Fibroblast of lung (primary cell): ENCODE data around the gene XYLT1. TPM values are rescaled to one million over a fixed set of nuclear protein-coding genes. Genes with fewer than 3 reads are reported as not detected.

Source experiments
- DNase-seq, 2 donors: peaks; one replicate each; pipeline versions ENCODE4 v3.0.0 to v3.0.0-alpha.2; 2010; ENCODE audit warnings: low read depth in 2 of 2
- H2AFZ ChIP-seq: 2 replicates; pipeline ENCODE4 v1.5.1; 2012; ENCODE audit warnings: low read length, control low read depth, inconsistent platforms
- H3K27ac ChIP-seq: 2 replicates; pipeline ENCODE4 v1.5.1; 2011; ENCODE audit warnings: low read length, control low read depth; ENCODE audit not compliant: insufficient read depth
- H3K27me3 ChIP-seq: 2 replicates; pipeline ENCODE4 v1.5.1; 2011; ENCODE audit warnings: mild to moderate bottlenecking, low read length; ENCODE audit not compliant: control insufficient read depth, insufficient read depth
- H3K36me3 ChIP-seq: 2 replicates; pipeline ENCODE4 v1.5.1; 2011; ENCODE audit warnings: low read length; ENCODE audit not compliant: control insufficient read depth, insufficient read depth
- H3K4me1 ChIP-seq: 2 replicates; pipeline ENCODE4 v1.5.1; 2011; ENCODE audit warnings: low read length; ENCODE audit not compliant: control insufficient read depth, insufficient read depth; ENCODE audit errors: extremely low read depth
- H3K4me2 ChIP-seq: 2 replicates; pipeline ENCODE4 v1.5.1; 2011; ENCODE audit warnings: low read length, control low read depth; ENCODE audit not compliant: insufficient read depth; ENCODE audit errors: extremely low read depth
- H3K4me3 ChIP-seq, 4 experiments: fragments of 200-600 bp in 1 of 4; sonication (generic) in 1 of 4; replicated peaks in 1 of 4; 2 replicates each; pipeline ENCODE4 v1.5.1; 2011 to 2016; ENCODE audit warnings: low read length in 4 of 4, low read depth in 3 of 4, mild to moderate bottlenecking in 3 of 4, control low read depth in 2 of 4, inconsistent platforms in 1 of 4, mixed read lengths in 1 of 4; ENCODE audit not compliant: insufficient read depth in 1 of 4; ENCODE audit errors: control extremely low read depth in 1 of 4
- H3K79me2 ChIP-seq: 2 replicates; pipeline ENCODE4 v1.5.1; 2012; ENCODE audit warnings: mild to moderate bottlenecking, low read length, inconsistent platforms; ENCODE audit not compliant: control insufficient read depth, insufficient read depth
- H3K9ac ChIP-seq: 2 replicates; pipeline ENCODE4 v1.5.1; 2011; ENCODE audit warnings: mild to moderate bottlenecking, low read length, control low read depth; ENCODE audit not compliant: insufficient read depth
- H3K9me3 ChIP-seq: 2 replicates; pipeline ENCODE4 v1.5.1; 2012; ENCODE audit warnings: low read depth, low read length; ENCODE audit not compliant: control insufficient read depth, insufficient read depth
- H4K20me1 ChIP-seq: 2 replicates; pipeline ENCODE4 v1.5.1; 2011; ENCODE audit warnings: low read length; ENCODE audit not compliant: control insufficient read depth, insufficient read depth; ENCODE audit errors: extremely low read depth
- CTCF ChIP-seq, 2 donors: IDR thresholded peaks in 1 of 2; conservative IDR thresholded peaks in 1 of 2; 1 replicate in 1 of 2; 2 replicates in 1 of 2; pipeline ENCODE4 v1.5.1; 2011 to 2012; ENCODE audit warnings: low read length in 2 of 2, control low read depth in 1 of 2, inconsistent platforms in 1 of 2, low read depth in 1 of 2, mild to moderate bottlenecking in 1 of 2
- EZH2 ChIP-seq: IDR thresholded peaks from 2 replicates; pipeline ENCODE4 v1.5.1; 2012; ENCODE audit warnings: low read length, control low read depth, mild to moderate bottlenecking; ENCODE audit errors: missing control alignments
- polyA plus RNA-seq, 2 donors: library from polyadenylated mRNA; depleted of rRNA in 1 of 2; stranded (reverse) in 1 of 2; unstranded in 1 of 2; fragments of >200 nt; gene quantifications; 2 replicates each; pipeline ENCODE4 v1.2.1, GENCODE V29; 2011 to 2012; ENCODE audit warnings: missing spikeins in 1 of 2
- total RNA-seq: library from RNA; depleted of rRNA; stranded (reverse); fragments of >200 nt; gene quantifications from 2 replicates; pipeline ENCODE4 v1.2.1, GENCODE V29; 2014

Gene XYLT1
- total and polyA plus RNA-seq, 2 donors (not counting 1 experiment from before 2014, with no cell fraction given) = 9.3 to 21.8 TPM

- Histone ChIP-seq H3K27ac (no peak overlapping the region), H4K20me1 (no peaks in the 10 kb centered on the region), H2AFZ (no peak overlapping the region), H3K79me2 (peaks cover 1% of the 10 kb centered on the region), H3K9ac (no peak overlapping the region), H3K36me3 (no peaks in the 10 kb centered on the region), H3K27me3 (peaks cover 2% of the 10 kb centered on the region), H3K9me3 (no peaks in the 10 kb centered on the region), H3K4me3 (no peak overlapping the region), H3K4me1 (peaks cover 14% of the 10 kb centered on the region), H3K4me2 (no peak overlapping the region)
- DNase-seq = no peak
- no peak for TF ChIP-seq EZH2
- no peak for TF ChIP-seq CTCF (conservative IDR thresholded peaks at IDR 0.05 in 1 of 2, IDR thresholded peaks at IDR 0.05 in 1 of 2; ENCODE audit: low read depth in 1 of 2, low read length in 2 of 2)
These were observed 4.3 kb upstream of the XYLT1 start for GRCh38 chr16:17475104-17475503.

GRCh38 chr16:17474572-17474971 is 3.8 kb upstream of the XYLT1 start:
- Histone ChIP-seq H3K9ac (no peak overlapping the region), H3K4me2 (no peak overlapping the region), H3K36me3 (no peaks in the 10 kb centered on the region), H3K4me3 (no peak overlapping the region), H2AFZ (peak overlapping the region; percentile 32), H3K79me2 (peaks cover 6% of the 10 kb centered on the region), H4K20me1 (no peaks in the 10 kb centered on the region), H3K27me3 (peaks cover under 1% of the 10 kb centered on the region), H3K27ac (no peak overlapping the region), H3K9me3 (no peaks in the 10 kb centered on the region), H3K4me1 (peaks cover 14% of the 10 kb centered on the region)
- TF ChIP-seq CTCF (conservative IDR thresholded peaks at IDR 0.05 in 1 of 2, IDR thresholded peaks at IDR 0.05 in 1 of 2; ENCODE audit: low read depth in 1 of 2, low read length in 2 of 2) (no peak), EZH2 (no peak)
- no peak for DNase-seq

GRCh38 chr16:17474037-17474436 is 3.3 kb upstream of the XYLT1 start:
- peak overlapping the region; percentile 11 for H3K4me2 ChIP-seq

More at GRCh38 chr16:17474037-17474436, 3.3 kb upstream of the XYLT1 start:
- Histone ChIP-seq H4K20me1 (no peaks in the 10 kb centered on the region), H2AFZ (peak overlapping the region; percentile 32), H3K4me3 (no peak overlapping the region), H3K9ac (no peak overlapping the region), H3K79me2 (peaks cover 11% of the 10 kb centered on the region), H3K4me1 (peaks cover 14% of the 10 kb centered on the region), H3K27ac (no peak overlapping the region), H3K9me3 (no peaks in the 10 kb centered on the region), H3K27me3 (no peaks in the 10 kb centered on the region), H3K36me3 (no peaks in the 10 kb centered on the region)
- DNase-seq = peak in 1 of 2 donors; percentile 42
- TF ChIP-seq EZH2 = no peak
- TF ChIP-seq CTCF (conservative IDR thresholded peaks at IDR 0.05 in 1 of 2, IDR thresholded peaks at IDR 0.05 in 1 of 2; ENCODE audit: low read depth in 1 of 2, low read length in 2 of 2) = no peak
